Measurements from ENCODE around the gene IQUB. TPM values are rescaled to one million over a fixed set of nuclear protein-coding genes. Genes with fewer than 3 reads are reported as not detected.

IQUB gene
- total RNA-seq, 1 experiment from 2014 or later = 0.21 TPM

DNA sequence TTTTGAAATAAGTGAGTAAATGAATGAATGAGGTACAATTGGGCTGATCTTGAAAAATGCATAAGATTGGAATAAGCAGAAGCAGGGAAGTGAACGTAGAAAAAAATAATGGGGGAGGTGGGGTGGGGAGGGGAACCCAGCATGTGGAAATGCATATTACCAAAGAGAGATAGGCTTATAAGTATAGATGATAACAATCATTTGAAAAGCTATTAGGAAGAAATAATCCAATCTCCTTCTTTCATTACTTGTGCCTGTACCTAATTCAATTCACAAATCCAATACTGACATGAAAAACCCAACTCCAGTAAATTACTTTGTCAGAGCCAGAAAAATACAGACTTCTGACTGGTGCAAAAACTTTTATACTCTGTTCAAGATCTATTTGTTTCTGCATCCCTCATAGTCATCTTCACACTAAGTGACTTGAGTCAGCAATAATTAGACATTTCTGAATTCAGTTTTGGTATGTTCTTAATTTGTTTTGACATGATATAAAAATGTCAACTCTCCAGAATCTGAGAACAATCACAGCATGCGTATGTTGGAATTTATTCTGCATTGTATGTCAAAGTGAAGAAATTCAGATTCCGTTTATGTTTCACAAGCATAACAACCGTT, 99.2 kb downstream of the IQUB start:
- CTCF ChIA-PET = interaction anchor here (0.5 kb wide), 1 partner anchor 285 kb away, joined by 3 read pairs; no protein-coding TSS in a partner anchor
- Mint-ChIP-seq H3K27ac (ENCODE audit: unreplicated experiment) (no peak overlapping the region), H3K36me3 (ENCODE audit: insufficient read depth, unreplicated experiment) (no peaks in the 10 kb centered on the region), H3K4me1 (ENCODE audit: low read depth, unreplicated experiment) (peaks cover 8% of the 10 kb centered on the region), H3K4me3 (ENCODE audit: low read depth, unreplicated experiment) (no peak overlapping the region), H3K27me3 (ENCODE audit: unreplicated experiment) (peaks cover 8% of the 10 kb centered on the region), H3K9me3 (ENCODE audit: low read depth, unreplicated experiment) (no peaks in the 10 kb centered on the region)
- TF ChIP-seq, protein P1, sequence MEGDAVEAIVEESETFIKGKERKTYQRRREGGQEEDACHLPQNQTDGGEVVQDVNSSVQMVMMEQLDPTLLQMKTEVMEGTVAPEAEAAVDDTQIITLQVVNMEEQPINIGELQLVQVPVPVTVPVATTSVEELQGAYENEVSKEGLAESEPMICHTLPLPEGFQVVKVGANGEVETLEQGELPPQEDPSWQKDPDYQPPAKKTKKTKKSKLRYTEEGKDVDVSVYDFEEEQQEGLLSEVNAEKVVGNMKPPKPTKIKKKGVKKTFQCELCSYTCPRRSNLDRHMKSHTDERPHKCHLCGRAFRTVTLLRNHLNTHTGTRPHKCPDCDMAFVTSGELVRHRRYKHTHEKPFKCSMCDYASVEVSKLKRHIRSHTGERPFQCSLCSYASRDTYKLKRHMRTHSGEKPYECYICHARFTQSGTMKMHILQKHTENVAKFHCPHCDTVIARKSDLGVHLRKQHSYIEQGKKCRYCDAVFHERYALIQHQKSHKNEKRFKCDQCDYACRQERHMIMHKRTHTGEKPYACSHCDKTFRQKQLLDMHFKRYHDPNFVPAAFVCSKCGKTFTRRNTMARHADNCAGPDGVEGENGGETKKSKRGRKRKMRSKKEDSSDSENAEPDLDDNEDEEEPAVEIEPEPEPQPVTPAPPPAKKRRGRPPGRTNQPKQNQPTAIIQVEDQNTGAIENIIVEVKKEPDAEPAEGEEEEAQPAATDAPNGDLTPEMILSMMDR (IDR thresholded peaks at IDR 0.05; ENCODE audit: unreplicated experiment) = no peak
- DNase-seq = no peak
- BruUV-seq (replicated peaks) = no TSS peak
- intact Hi-C loops (cut with micrococcal nuclease; ENCODE audit: unreplicated experiment) = no loop called here

DNA sequence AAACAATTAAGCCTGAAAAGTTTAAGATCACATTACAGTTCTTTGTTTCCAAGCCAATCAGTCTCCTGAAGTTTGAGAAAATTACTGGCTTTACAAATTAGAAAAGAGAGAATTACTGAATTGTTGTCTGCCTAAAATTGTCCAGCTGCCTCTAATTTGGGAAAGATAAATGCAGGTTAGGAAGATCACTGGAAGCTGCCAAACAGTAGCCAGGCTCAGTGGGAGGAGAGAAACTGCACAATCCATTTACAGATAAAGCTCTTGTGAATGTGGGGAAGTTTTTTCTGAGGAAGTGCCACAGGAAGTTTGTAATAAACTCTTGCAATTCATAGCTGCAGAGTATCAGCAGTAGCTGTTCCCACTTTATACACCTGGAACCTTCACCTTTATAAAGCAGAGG, 100.7 kb downstream of the IQUB start:
- Mint-ChIP-seq H3K4me3 (ENCODE audit: low read depth, unreplicated experiment) (no peak overlapping the region), H3K27ac (ENCODE audit: unreplicated experiment) (no peak overlapping the region), H3K36me3 (ENCODE audit: insufficient read depth, unreplicated experiment) (no peaks in the 10 kb centered on the region), H3K9me3 (ENCODE audit: low read depth, unreplicated experiment) (no peaks in the 10 kb centered on the region), H3K27me3 (ENCODE audit: unreplicated experiment) (no peaks in the 10 kb centered on the region), H3K4me1 (ENCODE audit: low read depth, unreplicated experiment) (peaks cover 8% of the 10 kb centered on the region)
- no TSS peak for BruUV-seq (replicated peaks)
- CTCF ChIA-PET = no interaction called here
- DNase-seq = no peak
- intact Hi-C loops (cut with micrococcal nuclease; ENCODE audit: unreplicated experiment) = no loop called here
- TF ChIP-seq, protein P1 (IDR thresholded peaks at IDR 0.05; ENCODE audit: unreplicated experiment) = no peak

DNA sequence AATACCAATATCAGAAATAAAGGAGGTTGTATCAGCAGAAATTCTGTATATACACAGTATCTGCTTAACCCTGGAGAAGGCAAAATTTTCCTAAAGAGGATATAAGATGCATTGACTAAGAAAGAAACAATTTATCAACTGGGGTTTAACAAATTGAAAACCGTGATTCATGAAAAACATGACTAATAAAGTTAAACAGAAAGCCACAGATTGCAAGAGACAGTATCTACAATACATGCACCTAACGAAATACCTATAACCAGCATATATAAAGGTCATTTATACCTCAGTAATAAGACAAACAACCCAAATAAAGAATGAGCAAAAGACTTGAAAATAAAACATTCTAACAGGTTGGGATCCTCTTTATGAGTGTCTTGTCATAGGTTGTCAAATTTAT, 101.8 kb downstream of the IQUB start:
- CTCF ChIA-PET = no interaction called here
- TF ChIP-seq, protein P1 (IDR thresholded peaks at IDR 0.05; ENCODE audit: unreplicated experiment) = no peak
- no peak for DNase-seq
- H3K36me3 Mint-ChIP-seq (ENCODE audit: insufficient read depth, unreplicated experiment) = no peaks in the 10 kb centered on the region
- no peak overlapping the region for H3K4me3 Mint-ChIP-seq (ENCODE audit: low read depth, unreplicated experiment)
- no peaks in the 10 kb centered on the region for H3K27me3 Mint-ChIP-seq (ENCODE audit: unreplicated experiment)
- no peaks in the 10 kb centered on the region for H3K9me3 Mint-ChIP-seq (ENCODE audit: low read depth, unreplicated experiment)
- H3K27ac Mint-ChIP-seq (ENCODE audit: unreplicated experiment) = no peak overlapping the region
- H3K4me1 Mint-ChIP-seq (ENCODE audit: low read depth, unreplicated experiment) = peaks cover 8% of the 10 kb centered on the region
- BruUV-seq (replicated peaks) = no TSS peak
- intact Hi-C loops (cut with micrococcal nuclease; ENCODE audit: unreplicated experiment) = no loop called here

DNA sequence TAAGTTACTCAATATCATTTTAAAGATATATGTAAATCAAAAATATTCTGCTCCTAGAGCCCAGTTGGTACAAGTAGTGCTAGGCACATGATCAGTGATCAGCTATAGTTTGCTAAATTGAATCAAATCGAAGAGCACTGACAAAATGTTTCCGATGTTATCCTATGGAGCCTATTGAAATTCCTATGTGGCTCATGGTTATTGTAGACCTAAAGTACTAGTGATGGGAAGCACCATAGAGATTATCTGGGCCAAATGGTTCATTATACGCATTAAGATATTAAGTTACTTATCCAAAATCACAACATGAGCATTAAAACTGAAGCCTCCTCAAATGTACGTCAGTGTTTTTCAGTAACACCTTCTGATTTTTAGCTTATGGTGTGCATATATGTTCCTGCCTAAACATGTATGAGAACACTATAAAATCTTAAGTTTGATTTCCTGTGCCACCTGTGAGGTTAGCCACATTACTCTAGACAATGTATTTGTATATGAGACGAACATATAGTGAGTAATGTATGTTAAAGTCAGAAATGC, 103.2 kb downstream of the IQUB start:
- DNase-seq = no peak

More for the DNA sequence above, 103.2 kb downstream of the IQUB start:
- Mint-ChIP-seq H3K27me3 (ENCODE audit: unreplicated experiment) (no peaks in the 10 kb centered on the region), H3K36me3 (ENCODE audit: insufficient read depth, unreplicated experiment) (no peaks in the 10 kb centered on the region), H3K9me3 (ENCODE audit: low read depth, unreplicated experiment) (no peaks in the 10 kb centered on the region), H3K4me1 (ENCODE audit: low read depth, unreplicated experiment) (peaks cover 8% of the 10 kb centered on the region), H3K27ac (ENCODE audit: unreplicated experiment) (no peak overlapping the region), H3K4me3 (ENCODE audit: low read depth, unreplicated experiment) (no peak overlapping the region)
- CTCF ChIA-PET = no interaction called here
- intact Hi-C loops (cut with micrococcal nuclease; ENCODE audit: unreplicated experiment) = no loop called here
- TF ChIP-seq, protein P1 (IDR thresholded peaks at IDR 0.05; ENCODE audit: unreplicated experiment) = no peak
- no TSS peak for BruUV-seq (replicated peaks)

Measured in Calu3 (cell line).